NOMO-1 treated with DMSO at 0.1 percent for 48 hours (cell line): ENCODE data around the gene ARID5B.
A peak's percentile ranks its signal among the peaks of the same experiment; 100 is the strongest.

ENCODE experiments used
- DNase-seq: peaks from one replicate; lab custom pipeline; 2025; ENCODE audit not compliant: unreplicated experiment; lab: John Stamatoyannopoulos, UW

The ARID5B gene

DNA sequence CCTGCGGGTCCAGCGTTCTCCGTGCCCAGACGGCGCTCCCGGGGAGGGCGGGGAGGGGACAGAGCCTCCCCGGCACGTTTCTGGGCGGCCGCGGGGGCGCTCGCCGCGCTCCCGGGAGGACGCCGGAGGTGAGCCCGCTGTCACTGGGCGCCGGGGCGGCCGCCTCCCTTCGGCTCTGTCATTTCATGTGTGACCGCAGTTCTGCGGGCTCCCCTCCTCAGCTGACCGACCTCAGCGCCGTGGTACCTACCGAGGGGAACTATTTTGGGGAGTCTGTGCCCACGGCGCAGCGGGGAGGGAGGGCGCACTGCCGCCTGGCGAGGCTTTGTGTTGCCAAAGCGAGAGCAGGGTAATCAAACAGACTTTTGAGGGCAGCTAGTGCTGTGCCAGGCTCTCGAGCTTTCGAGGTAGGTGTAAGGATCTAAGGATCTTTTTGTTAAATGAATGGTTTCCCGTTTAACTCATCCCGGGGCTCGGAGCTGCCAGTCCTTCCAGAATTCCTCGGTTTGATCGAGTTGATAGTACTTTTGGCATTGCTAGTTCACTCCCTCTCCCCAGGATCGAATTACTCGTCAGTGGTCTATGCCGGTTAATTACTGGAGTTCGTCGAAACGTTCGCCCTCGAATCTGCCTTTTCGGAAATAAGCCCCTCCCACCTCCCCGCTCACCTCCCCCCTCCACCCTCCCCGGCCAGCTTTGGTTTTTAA, 1.9 kb downstream of the ARID5B start:
- DNase-seq, result peak; percentile 51

DNA sequence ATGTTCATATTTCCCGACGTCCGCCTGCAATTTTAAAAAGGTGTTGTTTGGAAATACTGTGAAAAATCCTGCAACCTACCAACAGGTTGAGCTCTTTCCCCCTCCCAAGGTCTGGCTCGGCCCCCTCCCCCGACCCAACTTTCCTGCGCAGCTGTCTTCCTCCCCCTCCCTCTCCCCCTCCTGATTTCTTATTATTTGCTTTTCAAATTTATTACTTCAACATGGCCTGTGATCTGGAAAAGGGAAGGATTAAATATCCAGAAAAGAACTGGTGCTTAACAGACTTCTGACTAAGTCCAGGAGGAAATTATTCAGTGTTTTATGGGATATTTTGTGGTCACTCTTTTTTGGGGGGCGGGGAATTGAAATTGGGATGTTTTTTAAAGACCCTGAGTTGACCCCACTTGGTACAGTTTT, 2.4 kb downstream of the ARID5B start:
- no peak for DNase-seq

DNA sequence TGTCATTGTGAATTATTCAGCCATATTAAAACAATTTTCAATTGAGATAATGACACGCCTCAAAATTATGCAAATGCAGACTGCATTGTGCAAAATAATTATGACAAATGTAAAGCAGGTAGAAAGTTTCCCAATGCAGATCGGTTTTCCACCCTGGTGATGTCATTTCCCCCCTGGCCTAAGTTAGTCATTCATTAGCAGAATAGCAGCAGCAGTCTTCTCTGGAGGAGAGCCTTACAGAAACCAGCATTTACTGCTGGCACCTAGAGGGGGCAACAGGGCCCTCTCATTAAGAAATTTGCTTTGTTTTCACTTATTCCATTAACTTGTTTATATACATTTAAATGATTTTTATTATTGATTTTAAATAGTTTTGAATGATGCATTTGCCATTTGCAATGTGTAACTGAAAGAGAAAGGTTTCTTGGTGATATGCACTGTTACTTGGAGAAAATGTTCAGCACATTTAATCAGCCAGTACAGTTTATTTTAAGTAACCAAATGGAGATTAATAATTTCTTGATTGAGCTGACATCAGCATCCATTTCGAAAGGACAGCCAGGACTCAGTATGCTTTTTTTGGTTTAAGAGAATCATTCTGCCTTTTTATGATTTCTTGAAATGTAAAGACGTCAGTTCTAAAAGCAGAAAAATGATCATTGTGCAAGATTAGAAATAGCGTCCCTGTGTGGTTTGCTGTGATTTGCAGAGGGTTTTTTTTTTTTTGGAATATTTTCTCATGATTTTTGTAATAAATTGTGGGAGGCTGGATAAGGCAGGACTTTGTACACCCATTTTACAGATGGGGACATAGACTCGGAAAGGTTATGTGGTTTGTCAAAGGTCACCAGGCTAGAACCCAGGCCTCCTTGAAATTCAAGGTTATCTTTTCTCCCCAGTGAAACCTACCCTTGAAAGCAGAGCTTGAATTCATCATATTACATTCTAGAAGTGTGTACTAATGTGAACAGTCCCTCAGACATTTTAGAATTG, 3.5 kb downstream of the ARID5B start:
- DNase-seq, result peak; percentile 67

DNA sequence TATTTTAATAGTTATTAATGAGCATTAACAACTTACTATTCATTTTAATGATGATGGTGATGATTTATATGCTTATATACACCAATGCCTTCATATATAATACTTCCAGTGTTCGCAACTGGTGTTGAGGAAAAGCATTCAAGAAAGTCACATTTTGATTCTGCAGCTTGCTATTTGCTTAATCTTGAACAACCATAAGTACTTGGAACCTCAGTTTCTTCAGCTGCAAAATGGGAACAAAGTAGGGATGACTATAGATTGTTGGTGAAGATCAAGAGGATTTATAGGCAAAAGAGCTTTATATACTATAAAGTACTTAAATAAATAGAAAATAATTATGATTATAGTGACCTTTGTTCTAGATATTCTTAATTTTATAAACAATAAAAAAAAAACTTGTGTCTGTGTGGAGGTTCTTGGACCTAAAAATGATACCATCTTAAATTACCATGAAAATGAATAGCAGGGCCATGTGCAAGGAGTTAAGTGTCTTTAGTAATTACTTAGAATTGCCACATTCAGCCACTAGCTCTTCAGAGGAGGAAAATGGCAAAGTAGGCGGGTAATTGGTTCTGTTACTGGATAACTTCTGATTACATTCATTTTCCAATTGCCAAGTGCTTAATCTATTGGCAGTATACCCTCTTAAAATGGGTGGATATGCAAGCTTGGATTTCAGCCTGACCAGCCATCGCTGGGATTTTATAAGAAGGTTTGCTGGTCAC, 4.5 kb downstream of the ARID5B start:
- no peak for DNase-seq

DNA sequence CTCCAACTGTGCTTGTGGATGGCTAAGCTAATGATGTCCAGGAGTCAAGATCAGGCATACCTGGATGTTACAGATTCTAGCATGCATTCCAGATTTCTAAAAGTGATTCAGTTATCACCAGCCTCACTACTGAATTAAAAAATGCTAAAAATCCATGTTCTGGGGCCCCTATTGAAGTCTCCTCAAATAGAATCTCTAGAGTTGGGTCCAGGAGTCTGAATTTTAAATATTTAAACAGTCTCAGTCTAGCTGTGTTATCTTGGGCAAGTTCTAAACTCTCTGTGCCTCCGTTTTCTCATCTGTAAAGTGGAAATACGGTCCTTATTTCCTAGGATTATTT, 5.0 kb downstream of the ARID5B start:
- no peak for DNase-seq

DNA sequence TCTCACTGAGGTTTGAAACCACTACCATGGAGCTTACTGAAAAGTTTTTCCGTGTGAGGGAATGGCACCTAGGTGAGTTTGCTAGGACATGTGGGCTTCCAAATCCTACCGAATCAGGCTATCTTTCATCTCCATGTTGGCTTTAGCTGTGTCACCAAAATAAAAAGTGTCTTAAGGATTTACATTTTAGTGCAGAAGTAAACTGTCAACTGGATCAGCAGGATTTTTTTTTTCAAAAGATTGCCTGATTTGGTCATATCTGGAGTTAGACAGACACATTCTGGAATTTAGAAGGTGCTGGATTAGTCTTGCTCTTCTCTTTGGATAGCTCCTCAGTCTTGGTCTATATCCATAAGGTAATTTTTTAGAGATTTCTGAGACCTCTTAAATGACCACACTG, 5.5 kb downstream of the ARID5B start:
- DNase-seq, result no peak

DNA sequence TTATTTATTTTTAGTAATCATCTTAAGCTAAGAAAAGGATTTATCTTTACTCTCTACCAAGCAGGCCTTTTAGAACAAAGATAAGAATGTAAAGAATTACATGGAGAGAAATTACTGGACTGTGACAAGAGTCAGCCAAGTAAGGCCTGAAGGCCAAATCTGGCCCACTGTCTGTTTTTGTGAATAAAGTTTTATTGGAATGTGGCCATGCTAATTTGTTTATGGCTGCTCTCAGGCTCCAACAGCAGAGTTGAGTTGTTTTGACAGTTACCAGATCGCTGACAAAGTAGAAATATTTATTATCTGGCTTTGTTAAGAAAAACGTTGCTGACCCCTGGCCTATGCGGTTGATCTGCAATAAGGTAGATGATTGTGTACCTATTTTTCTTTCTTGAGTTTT, 6.1 kb downstream of the ARID5B start:
- DNase-seq, result no peak

DNA sequence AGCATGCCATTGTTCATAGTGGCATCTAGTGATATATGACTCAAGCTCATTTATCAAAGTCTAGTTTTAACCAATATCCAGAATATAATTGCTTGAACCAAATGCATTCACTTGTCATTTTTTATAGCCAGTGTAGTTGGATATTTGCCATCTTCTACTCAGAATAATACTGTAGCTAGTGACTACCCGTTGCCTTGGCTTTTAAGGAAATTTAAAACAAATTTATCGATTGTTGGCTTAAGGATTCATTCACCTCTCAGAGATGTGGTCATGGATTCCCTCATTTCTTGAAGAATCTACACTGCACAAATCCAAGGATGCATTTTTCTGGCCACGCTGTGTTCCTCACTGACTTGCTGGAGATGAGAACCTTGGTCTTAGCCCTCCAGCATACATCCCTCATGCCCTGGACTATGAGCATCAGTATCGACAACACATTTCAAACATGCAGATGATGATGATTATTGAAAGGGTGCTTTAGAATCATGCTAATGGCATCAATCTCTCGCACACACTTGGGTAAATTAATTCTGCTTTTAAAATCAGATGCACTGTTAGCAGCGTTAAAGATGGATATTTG, 8.8 kb downstream of the ARID5B start:
- no peak for DNase-seq

DNA sequence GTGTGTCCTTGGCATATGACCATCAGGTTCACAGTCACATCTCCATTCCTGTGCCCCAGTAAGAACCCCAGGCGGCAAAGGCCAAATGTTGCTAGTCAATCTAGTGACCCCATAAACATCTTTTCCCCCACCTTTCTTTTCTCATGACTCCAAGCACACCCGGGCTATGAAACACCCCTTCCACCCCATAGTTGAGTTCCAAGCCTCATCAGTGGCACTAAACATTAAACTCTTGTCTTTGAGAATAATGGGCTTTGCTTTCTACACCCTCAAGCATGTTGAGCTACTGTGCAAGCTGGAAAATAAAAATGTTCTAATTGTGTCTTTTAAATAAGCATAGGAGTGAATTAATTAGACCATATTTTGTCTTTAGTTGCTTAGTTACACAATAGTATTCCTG, 9.4 kb downstream of the ARID5B start:
- DNase-seq, result no peak

DNA sequence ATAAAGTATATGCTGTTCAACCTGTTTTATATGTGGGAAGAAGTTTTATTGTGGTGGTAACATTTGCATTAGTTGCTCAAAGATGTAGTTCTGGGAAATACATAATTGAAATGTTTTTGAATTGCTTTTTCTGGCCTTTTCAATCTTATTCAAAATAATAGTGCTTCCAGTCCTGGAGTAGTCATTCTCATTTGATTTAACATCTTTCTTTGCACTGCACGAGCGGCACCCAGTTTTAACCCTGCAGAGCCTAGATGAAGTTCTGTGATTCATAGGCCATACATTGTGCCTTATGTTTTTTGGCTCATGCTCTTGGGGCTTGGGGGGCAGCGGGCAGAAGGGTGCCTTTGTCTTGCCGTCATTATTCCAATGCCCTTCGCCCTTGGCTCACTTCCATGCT, 9.9 kb downstream of the ARID5B start:
- DNase-seq, result no peak

DNA sequence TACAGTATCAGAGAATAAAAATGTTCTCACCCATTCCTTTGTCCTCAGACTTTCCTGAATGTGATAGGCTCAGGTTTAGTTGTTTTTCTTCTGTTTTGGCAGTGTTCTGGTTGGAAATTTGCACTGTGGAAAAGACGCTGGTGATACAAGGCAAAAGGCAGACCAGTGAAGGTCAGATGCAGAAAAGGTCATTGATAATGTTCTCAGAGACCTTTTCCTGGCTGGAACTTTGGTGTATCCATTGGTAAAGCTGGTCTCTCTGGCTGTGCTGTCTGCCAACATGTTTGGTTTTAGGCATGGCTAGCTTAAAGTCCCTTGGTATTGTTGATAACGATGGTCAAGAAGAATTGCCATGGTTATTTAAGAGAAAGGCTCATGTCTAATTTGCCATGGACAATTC, 11.5 kb downstream of the ARID5B start:
- no peak for DNase-seq

DNA sequence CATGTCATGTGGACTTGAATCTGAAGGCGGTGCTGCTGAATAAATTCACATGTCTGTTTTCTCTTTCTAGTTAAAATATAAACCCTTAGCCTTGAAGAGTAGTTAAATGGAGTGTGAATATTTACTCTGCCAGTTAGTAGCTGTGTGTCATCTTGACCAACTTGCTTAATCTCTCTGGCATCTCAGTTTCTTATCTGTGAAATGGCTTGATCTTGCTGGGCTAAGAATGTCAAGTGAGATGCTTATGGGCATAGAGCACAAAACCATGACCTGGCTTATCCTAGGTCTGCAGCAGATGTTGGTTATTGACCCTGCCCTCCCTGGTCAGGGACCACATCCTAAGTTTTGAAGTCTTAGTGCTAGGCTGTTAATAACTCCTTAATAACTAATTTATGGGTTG, 16.6 kb downstream of the ARID5B start:
- DNase-seq, result no peak

DNA sequence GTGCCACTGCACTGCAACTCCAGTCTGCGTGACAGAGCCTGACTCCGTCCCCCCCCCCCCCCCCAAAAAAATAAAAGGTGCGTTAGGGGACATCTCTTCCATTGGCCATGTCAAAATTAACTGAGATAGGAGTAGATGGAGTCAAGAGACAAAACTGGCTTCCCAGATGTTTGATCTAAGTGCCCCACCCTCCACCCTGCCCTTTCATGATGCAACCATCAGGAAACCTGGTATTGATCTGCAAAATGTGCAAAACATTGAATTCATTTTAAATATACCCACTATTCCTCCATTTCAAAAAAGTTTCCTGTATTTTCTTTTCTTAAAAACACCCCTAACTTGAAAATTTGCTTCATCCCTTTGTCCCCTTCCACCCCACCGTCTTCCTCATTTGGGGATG, 17.5 kb downstream of the ARID5B start:
- no peak for DNase-seq

DNA sequence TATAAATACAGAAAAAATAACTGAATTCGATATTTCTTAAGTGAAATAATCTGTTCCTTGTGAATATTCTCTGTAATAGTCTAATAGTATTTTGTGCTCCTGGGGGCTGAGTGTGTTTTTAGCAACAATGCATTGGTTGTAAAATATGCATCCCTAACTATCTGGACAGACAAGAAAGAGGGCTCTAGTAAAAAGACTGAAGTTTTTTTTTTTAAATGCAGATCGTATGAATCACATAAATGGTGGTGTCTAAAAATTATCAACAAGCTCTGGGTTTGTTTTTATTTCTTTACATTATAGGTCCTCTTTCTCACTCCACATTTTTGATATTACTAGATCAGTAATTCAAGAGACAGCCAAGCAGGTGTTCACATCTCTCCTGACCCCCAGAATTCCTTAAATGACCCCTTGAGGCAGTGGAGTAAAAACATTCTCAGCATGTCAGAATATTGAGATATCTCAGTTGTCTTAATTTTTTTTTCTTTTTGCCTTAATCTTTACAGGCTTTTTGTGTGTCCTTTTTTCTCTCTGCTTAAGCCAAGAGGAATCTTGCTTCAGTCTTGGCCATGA, 18.2 kb downstream of the ARID5B start:
- DNase-seq, result no peak

DNA sequence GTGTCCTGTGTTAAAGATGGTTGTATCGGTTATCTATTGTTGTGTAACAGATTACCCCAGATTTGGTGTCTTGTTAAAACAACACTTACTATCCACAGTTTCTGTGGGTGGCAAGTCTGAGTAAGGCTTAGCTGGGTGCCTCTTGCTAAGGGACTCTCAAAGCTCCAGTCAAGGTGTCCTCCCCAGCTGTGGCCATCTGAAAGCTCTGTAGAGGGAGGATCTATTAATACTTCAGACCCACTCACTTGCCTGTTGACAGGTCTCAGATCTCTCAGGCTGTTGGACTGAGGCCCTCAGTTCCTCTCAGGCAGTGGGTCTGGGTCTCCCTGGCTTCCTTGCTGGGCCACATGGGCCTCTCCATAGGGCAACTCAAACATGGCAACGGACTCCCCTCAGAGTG, 19.6 kb downstream of the ARID5B start:
- DNase-seq, result no peak

DNA sequence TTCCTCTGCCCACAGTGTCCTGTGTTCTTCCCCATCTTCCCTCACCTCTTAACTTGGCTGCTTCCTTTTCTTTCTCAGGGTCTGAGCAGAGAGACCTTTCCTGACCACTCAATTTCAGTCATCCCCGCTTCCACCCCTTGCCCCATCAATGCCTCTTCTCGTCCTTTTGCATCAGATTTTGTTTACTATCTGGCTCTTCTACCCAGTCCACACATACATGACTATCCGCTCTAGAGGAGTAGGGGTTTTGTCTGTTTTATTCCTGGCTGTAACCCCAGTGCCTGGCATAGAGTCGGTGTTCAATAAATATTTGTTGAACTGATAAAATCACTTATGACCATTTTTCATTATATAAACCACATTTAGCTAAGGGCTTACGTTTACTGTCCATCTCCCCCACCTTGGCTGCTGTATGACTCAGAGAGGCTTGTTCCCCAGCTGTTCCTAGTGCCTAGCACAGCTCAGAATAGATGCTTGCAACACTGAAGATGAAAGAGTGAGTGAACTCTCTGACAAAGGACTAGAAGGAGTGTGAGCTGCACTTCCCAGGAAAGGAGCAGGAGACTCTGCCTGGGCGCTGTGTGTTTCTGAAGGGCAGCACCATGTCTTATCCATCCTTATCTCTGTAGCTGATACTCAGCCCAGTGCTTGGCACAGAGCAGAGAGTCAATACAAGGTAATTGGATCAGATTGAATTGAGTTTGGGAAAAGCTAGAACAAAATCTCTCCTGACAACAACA, 21.9 kb downstream of the ARID5B start:
- DNase-seq, result no peak

DNA sequence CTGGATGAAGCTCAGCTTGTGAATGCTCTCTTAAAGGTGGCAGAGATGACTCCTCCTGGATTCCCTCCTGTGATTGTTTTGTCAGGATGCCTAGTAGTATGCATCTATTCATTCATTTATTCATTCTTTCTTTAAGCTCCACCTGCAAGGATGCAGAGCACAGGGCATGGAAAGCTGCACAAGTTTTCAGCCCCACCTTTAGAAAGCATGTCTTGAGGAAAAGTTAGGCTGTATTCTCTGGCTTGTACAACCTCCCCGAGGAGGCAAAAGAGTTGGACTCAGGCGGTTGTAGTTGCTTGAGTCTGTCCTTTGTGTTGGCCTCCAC, 22.4 kb downstream of the ARID5B start:
- DNase-seq, result no peak

DNA sequence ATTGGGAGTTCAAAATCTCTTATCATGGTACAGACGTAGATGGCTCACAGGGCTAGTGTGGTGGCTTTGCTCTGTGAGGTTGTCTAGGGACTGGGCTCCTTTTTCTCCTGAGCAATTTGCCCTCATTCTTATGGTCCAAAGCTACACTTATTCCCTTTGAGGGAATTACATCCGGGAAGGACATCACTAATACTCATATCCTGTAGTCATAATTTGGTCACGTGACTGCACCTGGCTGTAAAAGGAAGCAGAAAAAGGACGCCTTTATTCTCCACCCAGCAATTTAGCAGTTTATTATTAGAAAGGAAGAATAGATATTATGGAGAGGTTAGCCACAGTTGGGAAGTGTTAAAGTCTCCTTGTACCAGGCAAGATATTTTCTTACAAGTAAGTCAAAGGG, 28.1 kb downstream of the ARID5B start:
- DNase-seq, result no peak

DNA sequence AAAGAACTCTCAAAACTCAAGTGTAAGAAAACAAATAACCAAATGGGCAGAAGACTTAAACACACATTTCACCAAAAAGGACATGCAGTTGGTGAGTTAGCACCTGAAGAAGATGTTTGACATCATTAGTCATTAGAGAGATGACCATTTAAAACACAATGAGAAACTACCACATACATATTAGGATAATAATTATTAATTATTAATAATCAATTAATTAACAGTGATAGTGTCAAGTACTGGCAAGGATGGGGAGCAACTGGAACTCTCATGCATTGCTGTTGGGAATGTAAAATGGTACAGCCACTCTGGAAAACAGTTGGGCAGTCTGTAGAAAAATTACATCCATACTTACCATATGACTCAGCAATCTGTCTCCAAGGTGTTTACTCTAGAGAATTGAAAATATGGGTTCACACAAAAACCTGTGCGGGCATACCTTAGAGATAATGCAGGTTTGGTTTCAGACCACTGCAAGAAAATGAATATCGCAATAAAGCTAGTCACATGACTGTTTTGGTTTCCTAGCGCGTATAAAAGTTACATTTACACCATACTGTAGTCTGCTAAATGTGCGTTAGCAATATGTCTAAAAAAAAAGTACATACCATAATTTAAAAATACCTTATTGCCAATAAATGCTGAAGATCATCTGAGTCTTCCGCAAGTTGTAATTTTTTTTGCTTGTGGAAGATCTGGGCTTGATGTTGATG, 30.3 kb downstream of the ARID5B start:
- DNase-seq, result no peak
